CD4-positive, CD25-positive, alpha-beta regulatory T cell (primary cell): ENCODE results near the gene CYP2S1. TPM values are rescaled to one million over a fixed set of nuclear protein-coding genes. Genes with fewer than 3 reads are reported as not detected.

Experiments used
- ATAC-seq, 2 donors: fragments of 150-1000 bp; cut with Tn5 transposase; one replicate each; pipeline ENCODE4 v1.10.0; 2021; ENCODE audit warnings: low read depth in 2 of 2, moderate number of reproducible peaks in 2 of 2, moderate library complexity in 1 of 2
- DNase-seq, 3 donors: peaks; one replicate each; pipeline versions ENCODE4 v3.0.0 to v3.0.0-alpha.2; 2012 to 2022; ENCODE audit warnings: mixed read lengths in 1 of 3
- H3K27ac ChIP-seq: one replicate; pipeline ENCODE4 v1.7.0; 2013; ENCODE audit warnings: mild to moderate bottlenecking, low read length; ENCODE audit not compliant: insufficient read depth, poor library complexity, severe bottlenecking
- H3K27me3 ChIP-seq: one replicate; pipeline ENCODE4 v1.7.0; 2013; ENCODE audit warnings: low read length; ENCODE audit not compliant: control insufficient read depth, insufficient read depth
- H3K36me3 ChIP-seq: one replicate; pipeline ENCODE4 v1.7.0; 2013; ENCODE audit warnings: mild to moderate bottlenecking, low read length, moderate library complexity; ENCODE audit not compliant: control insufficient read depth, insufficient read depth
- H3K4me1 ChIP-seq: 2 replicates; pipeline ENCODE4 v1.7.0; 2013; ENCODE audit warnings: mild to moderate bottlenecking, low read length; ENCODE audit not compliant: insufficient read depth, control insufficient read depth, poor library complexity, severe bottlenecking
- H3K4me3 ChIP-seq: one replicate; pipeline ENCODE4 v1.7.0; 2013; ENCODE audit warnings: low read depth, mild to moderate bottlenecking, low read length, moderate library complexity
- H3K9me3 ChIP-seq, 2 experiments: 1 replicate in 1 of 2; 2 replicates in 1 of 2; pipeline ENCODE4 v1.7.0; 2013; ENCODE audit warnings: low read length in 2 of 2, mild to moderate bottlenecking in 1 of 2, moderate library complexity in 1 of 2; ENCODE audit not compliant: control insufficient read depth in 2 of 2
- H3K27ac Mint-ChIP-seq, 3 donors: one replicate each; pipeline ENCODE4 v1.8.0; 2020 to 2022; ENCODE audit warnings: mild to moderate bottlenecking in 3 of 3, mixed read lengths in 3 of 3, moderate library complexity in 2 of 3
- H3K27me3 Mint-ChIP-seq: one replicate; pipeline ENCODE4 v1.8.0; 2022; ENCODE audit warnings: mild to moderate bottlenecking, mixed read lengths
- H3K36me3 Mint-ChIP-seq: one replicate; pipeline ENCODE4 v1.8.0; 2020; ENCODE audit warnings: mixed read lengths
- H3K4me1 Mint-ChIP-seq, 4 donors: one replicate each; pipeline ENCODE4 v1.8.0; 2020 to 2022; ENCODE audit warnings: mixed read lengths in 4 of 4, mild to moderate bottlenecking in 1 of 4
- H3K4me3 Mint-ChIP-seq, 4 donors: one replicate each; pipeline ENCODE4 v1.8.0; 2020 to 2022; ENCODE audit warnings: mild to moderate bottlenecking in 4 of 4, mixed read lengths in 4 of 4, moderate library complexity in 3 of 4
- H3K9me3 Mint-ChIP-seq, 7 donors: one replicate each; pipeline ENCODE4 v1.8.0; 2020 to 2022; ENCODE audit warnings: mixed read lengths in 7 of 7, mild to moderate bottlenecking in 3 of 7, moderate library complexity in 2 of 7
- polyA plus RNA-seq, 4 donors: library from polyadenylated mRNA; unstranded; fragments of 300-500 nt; fragmentation: Illumina TruSeq; gene quantifications; one replicate each; pipeline ENCODE4 v1.2.3, GENCODE V29; 2021
- total RNA-seq: library from RNA; stranded (reverse); gene quantifications from one replicate; pipeline ENCODE4 v1.2.3, GENCODE V29; 2022

The CYP2S1 gene
- total and polyA plus RNA-seq, 5 donors from 2014 or later: 0.28 TPM; not detected in 4

GRCh38 chr19:41233748-41234240 lies 40.8 kb downstream of the CYP2S1 start:
- Histone ChIP-seq H3K4me3 (no peak overlapping the region), H3K9me3 (no peaks in the 10 kb centered on the region), H3K27me3 (no peaks in the 10 kb centered on the region), H3K4me1 (no peaks in the 10 kb centered on the region), H3K36me3 (no peaks in the 10 kb centered on the region), H3K27ac (no peak overlapping the region)
- Mint-ChIP-seq H3K36me3 (no peaks in the 10 kb centered on the region), H3K4me3 (no peak overlapping the region), H3K9me3 (no peaks in the 10 kb centered on the region), H3K4me1 (no peaks in the 10 kb centered on the region), H3K27me3 (no peaks in the 10 kb centered on the region), H3K27ac (no peak overlapping the region)
- ATAC-seq (peak in 1 of 2 donors; percentile 8), DNase-seq (no peak)

GRCh38 chr19:41234512-41235168 lies 41.6 kb downstream of the CYP2S1 start:
- H3K36me3 Mint-ChIP-seq: no peaks in the 10 kb centered on the region
- DNase-seq (no peak), ATAC-seq (no peak)
- H3K4me1 Mint-ChIP-seq: peaks cover 0 to 2% (median 0%) of the 10 kb centered on the region in 4 donors
- H3K9me3 ChIP-seq: no peaks in the 10 kb centered on the region
- no peaks in the 10 kb centered on the region for H3K4me1 ChIP-seq
- no peak overlapping the region for H3K4me3 Mint-ChIP-seq
- H3K4me3 ChIP-seq: no peak overlapping the region
- H3K27ac ChIP-seq: no peak overlapping the region
- no peaks in the 10 kb centered on the region for H3K27me3 ChIP-seq
- H3K9me3 Mint-ChIP-seq: no peaks in the 10 kb centered on the region
- H3K27me3 Mint-ChIP-seq: no peaks in the 10 kb centered on the region
- H3K36me3 ChIP-seq: no peaks in the 10 kb centered on the region
- no peak overlapping the region for H3K27ac Mint-ChIP-seq

- Histone ChIP-seq H3K27me3 (peaks cover 2% of the 10 kb centered on the region), H3K36me3 (no peaks in the 10 kb centered on the region), H3K4me1 (no peaks in the 10 kb centered on the region), H3K9me3 (no peaks in the 10 kb centered on the region), H3K27ac (no peak overlapping the region), H3K4me3 (no peak overlapping the region)
- Mint-ChIP-seq H3K27me3 (no peaks in the 10 kb centered on the region), H3K27ac (no peak overlapping the region), H3K4me3 (no peak overlapping the region), H3K36me3 (no peaks in the 10 kb centered on the region), H3K9me3 (no peaks in the 10 kb centered on the region), H3K4me1 (peaks cover 0 to 3% (median 0%) of the 10 kb centered on the region in 4 donors)
- ATAC-seq (no peak), DNase-seq (no peak)
These were observed 42.5 kb downstream of the CYP2S1 start for GRCh38 chr19:41235480-41235879.

GRCh38 chr19:41238244-41238643 lies 45.2 kb downstream of the CYP2S1 start:
- DNase-seq: no peak
- H3K27ac Mint-ChIP-seq: peak overlapping the region in 1 of 3 donors; percentile 67
- Histone ChIP-seq H3K4me3 (no peak overlapping the region), H3K27me3 (peaks cover 4% of the 10 kb centered on the region), H3K27ac (no peak overlapping the region), H3K36me3 (no peaks in the 10 kb centered on the region), H3K9me3 (no peaks in the 10 kb centered on the region), H3K4me1 (no peaks in the 10 kb centered on the region)
- H3K27me3 Mint-ChIP-seq: no peaks in the 10 kb centered on the region
- no peak overlapping the region for H3K4me3 Mint-ChIP-seq
- no peak for ATAC-seq
- no peaks in the 10 kb centered on the region for H3K9me3 Mint-ChIP-seq
- peaks cover 0 to 3% (median 0%) of the 10 kb centered on the region in 4 donors for H3K4me1 Mint-ChIP-seq
- no peaks in the 10 kb centered on the region for H3K36me3 Mint-ChIP-seq

GRCh38 chr19:41239363-41239762 lies 46.3 kb downstream of the CYP2S1 start:
- H3K27ac Mint-ChIP-seq: no peak overlapping the region

GRCh38 chr19:41239961-41240574 lies 47.0 kb downstream of the CYP2S1 start:
- H3K27me3 ChIP-seq: peaks cover 4% of the 10 kb centered on the region
- H3K27ac Mint-ChIP-seq: no peak overlapping the region
- no peak for DNase-seq
- no peak overlapping the region for H3K4me3 Mint-ChIP-seq
- H3K9me3 ChIP-seq: no peaks in the 10 kb centered on the region
- H3K4me1 Mint-ChIP-seq: peaks cover 0 to 3% (median 0%) of the 10 kb centered on the region in 4 donors
- H3K9me3 Mint-ChIP-seq: no peaks in the 10 kb centered on the region
- no peaks in the 10 kb centered on the region for H3K36me3 Mint-ChIP-seq
- H3K36me3 ChIP-seq: no peaks in the 10 kb centered on the region
- no peak overlapping the region for H3K27ac ChIP-seq
- H3K4me1 ChIP-seq: no peaks in the 10 kb centered on the region
- H3K4me3 ChIP-seq: no peak overlapping the region
- ATAC-seq: no peak
- H3K27me3 Mint-ChIP-seq: no peaks in the 10 kb centered on the region

More at GRCh38 chr19:41239363-41239762, 46.3 kb downstream of the CYP2S1 start:
- H3K9me3 Mint-ChIP-seq: no peaks in the 10 kb centered on the region
- no peaks in the 10 kb centered on the region for H3K4me1 ChIP-seq
- no peaks in the 10 kb centered on the region for H3K27me3 Mint-ChIP-seq
- H3K4me3 Mint-ChIP-seq: no peak overlapping the region
- no peaks in the 10 kb centered on the region for H3K36me3 ChIP-seq
- H3K27ac ChIP-seq: no peak overlapping the region
- H3K9me3 ChIP-seq: no peaks in the 10 kb centered on the region
- peaks cover 4% of the 10 kb centered on the region for H3K27me3 ChIP-seq
- peaks cover 0 to 3% (median 0%) of the 10 kb centered on the region in 4 donors for H3K4me1 Mint-ChIP-seq
- no peak overlapping the region for H3K4me3 ChIP-seq
- DNase-seq (no peak), ATAC-seq (no peak)
- H3K36me3 Mint-ChIP-seq: no peaks in the 10 kb centered on the region

GRCh38 chr19:41241859-41242258 lies 48.8 kb downstream of the CYP2S1 start:
- Histone ChIP-seq H3K27me3 (peaks cover 4% of the 10 kb centered on the region), H3K4me3 (no peak overlapping the region), H3K36me3 (no peaks in the 10 kb centered on the region), H3K9me3 (no peaks in the 10 kb centered on the region), H3K4me1 (no peaks in the 10 kb centered on the region), H3K27ac (no peak overlapping the region)
- Mint-ChIP-seq H3K9me3 (no peaks in the 10 kb centered on the region), H3K4me3 (no peak overlapping the region), H3K4me1 (peaks cover 0 to 3% (median 0%) of the 10 kb centered on the region in 4 donors), H3K36me3 (no peaks in the 10 kb centered on the region), H3K27me3 (no peaks in the 10 kb centered on the region), H3K27ac (no peak overlapping the region)
- no peak for DNase-seq
- no peak for ATAC-seq

- H3K27me3 ChIP-seq: peaks cover 4% of the 10 kb centered on the region
- H3K4me3 ChIP-seq: no peak overlapping the region
- ATAC-seq: no peak
- H3K36me3 Mint-ChIP-seq: no peaks in the 10 kb centered on the region
- H3K27ac Mint-ChIP-seq: no peak overlapping the region
- H3K9me3 Mint-ChIP-seq: no peaks in the 10 kb centered on the region
- H3K36me3 ChIP-seq: no peaks in the 10 kb centered on the region
- H3K4me3 Mint-ChIP-seq: no peak overlapping the region
- H3K4me1 Mint-ChIP-seq: peaks cover 0 to 3% (median 0%) of the 10 kb centered on the region in 4 donors
- DNase-seq: no peak
- H3K27me3 Mint-ChIP-seq: no peaks in the 10 kb centered on the region
- H3K9me3 ChIP-seq: no peaks in the 10 kb centered on the region
- no peaks in the 10 kb centered on the region for H3K4me1 ChIP-seq
- no peak overlapping the region for H3K27ac ChIP-seq
These were observed 51.1 kb downstream of the CYP2S1 start for GRCh38 chr19:41244117-41244516.
